Uterus (tissue), 2 donors: ENCODE results near the gene OR4K2.

Source experiments
- CTCF ChIP-seq, 4 experiments: fragments of 200-600 bp in 2 of 4; fragments of 450-650 bp in 2 of 4; sonication (generic) in 2 of 4; IDR thresholded peaks; one replicate each; pipeline ENCODE4 v1.5.1; 2016 to 2019; ENCODE audit warnings: antibody characterized with exemption in 4 of 4, mild to moderate bottlenecking in 2 of 4, moderate library complexity in 1 of 4
- POLR2A ChIP-seq, 2 donors: fragments of 450-650 bp; IDR thresholded peaks; one replicate each; pipeline ENCODE4 v1.6.1; 2016; ENCODE audit warnings: antibody characterized with exemption in 2 of 2, mild to moderate bottlenecking in 1 of 2, moderate library complexity in 1 of 2

- TF ChIP-seq CTCF (IDR thresholded peaks at IDR 0.05) (no peak), POLR2A (IDR thresholded peaks at IDR 0.05) (no peak)
Observed at GRCh38 chr14:19838433-19838832, 36.5 kb upstream of the OR4K2 start.
